Neural cell (in vitro differentiated cells): ENCODE data around the gene GGA2. TPM values are rescaled to one million over a fixed set of nuclear protein-coding genes. Genes with fewer than 3 reads are reported as not detected.

Source experiments
- H2AFZ ChIP-seq: fragments of 200-600, 300-800 bp; sonication (generic), shearing (Covaris generic); 2 replicates; pipeline ENCODE4 v1.6.0; 2014; ENCODE audit warnings: low read depth, mild to moderate bottlenecking, antibody characterized with exemption, low read length, moderate library complexity
- H3F3A ChIP-seq: fragments of 200-600 bp; shearing (Covaris generic); 2 replicates; pipeline ENCODE4 v1.6.1; 2016; ENCODE audit warnings: mild to moderate bottlenecking, moderate library complexity, mixed read lengths, antibody characterized with exemption, low read length; ENCODE audit not compliant: insufficient read depth, poor library complexity, severe bottlenecking
- H3K27ac ChIP-seq: fragments of 200-600, 300-800 bp; sonication (generic), shearing (Covaris generic); 2 replicates; pipeline ENCODE4 v1.5.1; 2014; ENCODE audit warnings: mild to moderate bottlenecking, low read length, moderate library complexity
- H3K27me3 ChIP-seq: fragments of 300-800, 200-600 bp; sonication (generic), shearing (Covaris generic); 2 replicates; pipeline ENCODE4 v1.6.0; 2014; ENCODE audit warnings: mild to moderate bottlenecking, low read depth, low read length, moderate library complexity; ENCODE audit not compliant: insufficient read depth
- H3K36me3 ChIP-seq: fragments of 300-800, 200-600 bp; sonication (generic), shearing (Covaris generic); 2 replicates; pipeline ENCODE4 v1.5.1; 2014; ENCODE audit warnings: mild to moderate bottlenecking, antibody characterized with exemption, low read length, moderate library complexity; ENCODE audit not compliant: insufficient read depth
- H3K4me2 ChIP-seq: fragments of 300-800, 200-600 bp; sonication (generic), shearing (Covaris generic); 2 replicates; pipeline ENCODE4 v1.6.0; 2014; ENCODE audit warnings: mild to moderate bottlenecking, low read length
- H3K4me3 ChIP-seq: fragments of 300-800, 200-600 bp; sonication (generic), shearing (Covaris generic); 2 replicates; pipeline ENCODE4 v1.5.1; 2014; ENCODE audit warnings: mild to moderate bottlenecking, low read length, moderate library complexity
- H3K79me2 ChIP-seq: fragments of 200-600 bp; shearing (Covaris generic); replicated peaks from 2 replicates; pipeline ENCODE4 v1.6.0; 2014; ENCODE audit warnings: mild to moderate bottlenecking, low read length, moderate library complexity; ENCODE audit not compliant: insufficient read depth
- H3K9ac ChIP-seq: fragments of 300-800, 200-600 bp; sonication (generic), shearing (Covaris generic); 2 replicates; pipeline ENCODE4 v1.6.1; 2016; ENCODE audit warnings: mild to moderate bottlenecking, low read length, mixed read lengths
- H3K9me2 ChIP-seq: fragments of 200-600 bp; shearing (Covaris generic); 2 replicates; pipeline ENCODE4 v1.6.1; 2016; ENCODE audit warnings: mild to moderate bottlenecking, low read length, mixed read lengths; ENCODE audit not compliant: insufficient read depth
- H3K9me3 ChIP-seq: fragments of 200-600, 300-800 bp; sonication (generic), shearing (Covaris generic); 2 replicates; pipeline ENCODE4 v1.6.1; 2016; ENCODE audit warnings: mild to moderate bottlenecking, mixed run types, low read length, moderate library complexity, mixed read lengths
- H4K20me1 ChIP-seq: fragments of 200-600 bp; shearing (Covaris generic); 2 replicates; pipeline ENCODE4 v1.6.1; 2016; ENCODE audit warnings: mild to moderate bottlenecking, mixed run types; ENCODE audit not compliant: insufficient read depth
- EP300 ChIP-seq: fragments of 450-650 bp; conservative IDR thresholded peaks from 2 replicates; pipeline ENCODE4 v1.6.1; 2014; ENCODE audit warnings: antibody characterized with exemption, mild to moderate bottlenecking, moderate library complexity; ENCODE audit not compliant: poor library complexity, severe bottlenecking
- EZH2 ChIP-seq: fragments of 200-600, 300-800 bp; shearing (Covaris generic), sonication (generic); IDR thresholded peaks from 2 replicates; pipeline ENCODE4 v1.6.1; 2014; ENCODE audit warnings: antibody characterized with exemption, low read length, borderline replicate concordance, mild to moderate bottlenecking; ENCODE audit not compliant: insufficient read depth, poor library complexity, severe bottlenecking
- MXI1 ChIP-seq: fragments of 450-650 bp; conservative IDR thresholded peaks from 2 replicates; pipeline ENCODE4 v1.6.1; 2014; ENCODE audit warnings: antibody characterized with exemption, mild to moderate bottlenecking; ENCODE audit not compliant: poor library complexity, severe bottlenecking
- POLR2AphosphoS5 ChIP-seq: IDR thresholded peaks from 2 replicates; pipeline ENCODE4 v1.6.1; 2012
- SMC3 ChIP-seq: fragments of 450-650 bp; conservative IDR thresholded peaks from 2 replicates; pipeline ENCODE4 v1.6.1; 2014; ENCODE audit warnings: antibody characterized with exemption, mild to moderate bottlenecking, moderate library complexity; ENCODE audit not compliant: poor library complexity
- polyA plus RNA-seq: library from polyadenylated mRNA; depleted of rRNA; stranded (reverse); fragments of >200 nt; gene quantifications from 2 replicates; pipeline ENCODE4 v1.2.3, GENCODE V29; 2014
- TF ChIP-seq, protein P1 (sequence below): IDR thresholded peaks from 2 replicates; pipeline ENCODE4 v1.6.1; 2012; ENCODE audit warnings: borderline replicate concordance

Gene GGA2
- polyA plus RNA-seq, 1 donor from 2014 or later, result 36.8 TPM

DNA sequence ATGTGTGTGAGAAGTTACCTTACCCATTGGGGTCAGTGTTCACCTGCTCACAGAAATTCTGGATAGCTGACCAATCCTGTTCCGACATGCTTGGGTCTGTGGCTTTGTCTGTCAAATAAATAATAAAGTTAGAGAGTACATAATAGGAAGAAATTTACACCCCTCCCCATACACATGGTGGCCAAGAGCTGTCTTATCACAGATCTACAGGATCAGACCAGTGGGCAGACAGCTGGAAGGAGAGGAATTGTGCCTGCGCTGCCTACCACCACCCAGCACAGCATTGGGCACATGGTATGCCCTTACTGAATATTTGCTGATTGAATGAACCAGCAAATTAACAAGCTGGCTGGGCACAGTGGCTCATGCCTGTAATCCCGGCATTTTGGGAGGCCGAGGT is 14.6 kb downstream of the GGA2 start:
- H3K4me2 ChIP-seq, result no peak overlapping the region
- peaks cover 18% of the 10 kb centered on the region for H3K79me2 ChIP-seq
- TF ChIP-seq, protein P1, sequence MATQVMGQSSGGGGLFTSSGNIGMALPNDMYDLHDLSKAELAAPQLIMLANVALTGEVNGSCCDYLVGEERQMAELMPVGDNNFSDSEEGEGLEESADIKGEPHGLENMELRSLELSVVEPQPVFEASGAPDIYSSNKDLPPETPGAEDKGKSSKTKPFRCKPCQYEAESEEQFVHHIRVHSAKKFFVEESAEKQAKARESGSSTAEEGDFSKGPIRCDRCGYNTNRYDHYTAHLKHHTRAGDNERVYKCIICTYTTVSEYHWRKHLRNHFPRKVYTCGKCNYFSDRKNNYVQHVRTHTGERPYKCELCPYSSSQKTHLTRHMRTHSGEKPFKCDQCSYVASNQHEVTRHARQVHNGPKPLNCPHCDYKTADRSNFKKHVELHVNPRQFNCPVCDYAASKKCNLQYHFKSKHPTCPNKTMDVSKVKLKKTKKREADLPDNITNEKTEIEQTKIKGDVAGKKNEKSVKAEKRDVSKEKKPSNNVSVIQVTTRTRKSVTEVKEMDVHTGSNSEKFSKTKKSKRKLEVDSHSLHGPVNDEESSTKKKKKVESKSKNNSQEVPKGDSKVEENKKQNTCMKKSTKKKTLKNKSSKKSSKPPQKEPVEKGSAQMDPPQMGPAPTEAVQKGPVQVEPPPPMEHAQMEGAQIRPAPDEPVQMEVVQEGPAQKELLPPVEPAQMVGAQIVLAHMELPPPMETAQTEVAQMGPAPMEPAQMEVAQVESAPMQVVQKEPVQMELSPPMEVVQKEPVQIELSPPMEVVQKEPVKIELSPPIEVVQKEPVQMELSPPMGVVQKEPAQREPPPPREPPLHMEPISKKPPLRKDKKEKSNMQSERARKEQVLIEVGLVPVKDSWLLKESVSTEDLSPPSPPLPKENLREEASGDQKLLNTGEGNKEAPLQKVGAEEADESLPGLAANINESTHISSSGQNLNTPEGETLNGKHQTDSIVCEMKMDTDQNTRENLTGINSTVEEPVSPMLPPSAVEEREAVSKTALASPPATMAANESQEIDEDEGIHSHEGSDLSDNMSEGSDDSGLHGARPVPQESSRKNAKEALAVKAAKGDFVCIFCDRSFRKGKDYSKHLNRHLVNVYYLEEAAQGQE, result no peak
- no peak for TF ChIP-seq EP300
- H3K36me3 ChIP-seq, result no peaks in the 10 kb centered on the region
- no peak overlapping the region for H2AFZ ChIP-seq
- H4K20me1 ChIP-seq, result no peaks in the 10 kb centered on the region
- H3K9ac ChIP-seq, result no peak overlapping the region
- H3K9me3 ChIP-seq, result no peaks in the 10 kb centered on the region
- H3K9me2 ChIP-seq, result no peaks in the 10 kb centered on the region
- no peaks in the 10 kb centered on the region for H3K27me3 ChIP-seq
- no peaks in the 10 kb centered on the region for H3F3A ChIP-seq
- H3K4me3 ChIP-seq, result no peak overlapping the region
- H3K27ac ChIP-seq, result no peak overlapping the region

DNA sequence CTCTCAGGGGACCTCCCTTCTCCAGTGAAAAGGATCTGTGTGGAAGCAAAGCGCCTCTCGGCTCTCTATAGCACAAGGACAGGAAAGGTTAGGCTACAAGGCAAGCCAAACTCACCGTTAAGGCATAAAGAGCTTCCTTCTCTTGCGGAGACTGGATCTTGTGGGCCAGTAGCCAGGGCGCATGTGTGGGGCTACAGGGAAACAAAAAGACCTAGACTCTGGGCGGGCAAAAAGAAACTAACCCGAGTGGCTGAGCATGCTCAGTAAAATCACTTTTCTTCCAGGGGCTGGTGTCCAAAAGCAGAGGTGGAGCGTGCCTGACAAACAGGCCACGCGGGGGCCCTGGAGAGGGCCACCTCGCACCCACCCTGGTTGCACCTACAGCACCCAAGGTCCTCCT is 16.1 kb downstream of the GGA2 start:
- Histone ChIP-seq H3K27ac (no peak overlapping the region), H3K9me2 (no peaks in the 10 kb centered on the region), H3K4me2 (no peak overlapping the region), H3K27me3 (no peaks in the 10 kb centered on the region), H3K4me3 (no peak overlapping the region), H3K9me3 (no peaks in the 10 kb centered on the region), H3K36me3 (no peaks in the 10 kb centered on the region), H3K9ac (no peak overlapping the region), H2AFZ (no peak overlapping the region), H3K79me2 (peaks cover 7% of the 10 kb centered on the region), H3F3A (no peaks in the 10 kb centered on the region), H4K20me1 (no peaks in the 10 kb centered on the region)
- TF ChIP-seq, protein P1, result no peak
- TF ChIP-seq SMC3 (no peak), POLR2AphosphoS5 (no peak), MXI1 (no peak), EZH2 (no peak)
